Measurements from ENCODE around the gene SNORC.
A peak's percentile ranks its signal among the peaks of the same experiment; 100 is the strongest.

The SNORC gene

DNA sequence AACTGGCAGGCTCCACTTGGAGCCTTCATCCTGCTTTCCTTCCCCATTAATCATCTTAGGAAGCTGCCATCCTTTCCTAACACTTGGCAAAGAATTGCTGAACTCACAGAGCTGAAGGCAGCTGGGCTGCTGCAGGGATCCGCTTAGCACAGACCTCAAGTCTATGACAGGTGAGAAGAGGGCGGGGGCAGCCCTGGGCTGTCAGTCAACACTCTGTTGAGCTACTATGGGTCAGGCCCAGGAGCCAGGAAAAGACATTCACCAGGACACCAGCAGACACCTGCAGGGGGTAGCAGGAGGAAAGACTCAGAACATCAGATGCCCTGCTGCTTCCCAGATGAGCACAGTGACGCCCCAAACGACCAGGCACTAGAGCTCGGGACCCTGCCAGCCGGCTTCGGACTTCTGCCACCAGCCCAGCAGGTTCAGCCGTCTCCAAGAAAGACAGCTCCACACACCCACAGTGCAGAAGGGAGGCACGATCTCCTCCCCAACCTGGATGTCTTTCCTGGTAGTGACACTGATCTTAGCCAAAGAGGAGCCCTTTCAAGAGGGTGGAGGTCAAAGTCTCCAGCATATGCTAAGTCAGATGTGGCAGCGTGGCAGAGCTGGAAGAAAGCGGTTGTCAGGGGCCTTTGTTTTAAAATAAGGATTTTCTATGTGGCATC is 55.2 kb downstream of the SNORC start:
- Histone ChIP-seq H3K4me3 (ENCODE audit: low read depth, low read length) (no peak overlapping the region), H3K27ac (no peak overlapping the region), H3K36me3 (replicated peaks) (no peaks in the 10 kb centered on the region), H3K27me3 (replicated peaks) (peaks cover 52% of the 10 kb centered on the region)
- no peak for DNase-seq
- in situ Hi-C loops (cut with HindIII; ENCODE audit: low pct_ligation_motif_present, low sequenced_read_pairs) = no loop called here
- TF ChIP-seq, protein P1, sequence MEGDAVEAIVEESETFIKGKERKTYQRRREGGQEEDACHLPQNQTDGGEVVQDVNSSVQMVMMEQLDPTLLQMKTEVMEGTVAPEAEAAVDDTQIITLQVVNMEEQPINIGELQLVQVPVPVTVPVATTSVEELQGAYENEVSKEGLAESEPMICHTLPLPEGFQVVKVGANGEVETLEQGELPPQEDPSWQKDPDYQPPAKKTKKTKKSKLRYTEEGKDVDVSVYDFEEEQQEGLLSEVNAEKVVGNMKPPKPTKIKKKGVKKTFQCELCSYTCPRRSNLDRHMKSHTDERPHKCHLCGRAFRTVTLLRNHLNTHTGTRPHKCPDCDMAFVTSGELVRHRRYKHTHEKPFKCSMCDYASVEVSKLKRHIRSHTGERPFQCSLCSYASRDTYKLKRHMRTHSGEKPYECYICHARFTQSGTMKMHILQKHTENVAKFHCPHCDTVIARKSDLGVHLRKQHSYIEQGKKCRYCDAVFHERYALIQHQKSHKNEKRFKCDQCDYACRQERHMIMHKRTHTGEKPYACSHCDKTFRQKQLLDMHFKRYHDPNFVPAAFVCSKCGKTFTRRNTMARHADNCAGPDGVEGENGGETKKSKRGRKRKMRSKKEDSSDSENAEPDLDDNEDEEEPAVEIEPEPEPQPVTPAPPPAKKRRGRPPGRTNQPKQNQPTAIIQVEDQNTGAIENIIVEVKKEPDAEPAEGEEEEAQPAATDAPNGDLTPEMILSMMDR (IDR thresholded peaks at IDR 0.05; ENCODE audit: low read depth, low read length, missing control alignments) = no peak

DNA sequence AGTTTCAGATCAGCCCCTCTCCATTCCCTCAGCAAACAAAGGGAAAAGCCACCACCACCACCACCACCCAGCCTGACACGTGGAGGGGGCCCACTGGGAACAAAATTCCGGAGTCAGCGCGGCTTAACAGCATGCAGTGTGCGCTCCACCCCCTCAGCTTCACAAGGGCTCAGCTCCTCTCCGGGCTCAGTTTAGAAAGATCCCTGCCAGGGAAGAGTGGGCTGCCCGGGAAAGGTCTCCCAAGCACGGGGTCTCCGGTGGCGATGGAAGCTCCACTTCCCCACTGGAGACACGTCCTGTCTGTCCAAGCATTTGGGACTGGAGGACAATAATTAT is 55.7 kb downstream of the SNORC start:
- no peaks in the 10 kb centered on the region for H3K36me3 ChIP-seq (replicated peaks)
- in situ Hi-C loops (cut with HindIII; ENCODE audit: low pct_ligation_motif_present, low sequenced_read_pairs) = no loop called here
- peaks cover 52% of the 10 kb centered on the region for H3K27me3 ChIP-seq (replicated peaks)
- no peak for DNase-seq
- no peak overlapping the region for H3K4me3 ChIP-seq (ENCODE audit: low read depth, low read length)
- H3K27ac ChIP-seq = no peak overlapping the region
- TF ChIP-seq, protein P1 (IDR thresholded peaks at IDR 0.05; ENCODE audit: low read depth, low read length, missing control alignments) = no peak

DNA sequence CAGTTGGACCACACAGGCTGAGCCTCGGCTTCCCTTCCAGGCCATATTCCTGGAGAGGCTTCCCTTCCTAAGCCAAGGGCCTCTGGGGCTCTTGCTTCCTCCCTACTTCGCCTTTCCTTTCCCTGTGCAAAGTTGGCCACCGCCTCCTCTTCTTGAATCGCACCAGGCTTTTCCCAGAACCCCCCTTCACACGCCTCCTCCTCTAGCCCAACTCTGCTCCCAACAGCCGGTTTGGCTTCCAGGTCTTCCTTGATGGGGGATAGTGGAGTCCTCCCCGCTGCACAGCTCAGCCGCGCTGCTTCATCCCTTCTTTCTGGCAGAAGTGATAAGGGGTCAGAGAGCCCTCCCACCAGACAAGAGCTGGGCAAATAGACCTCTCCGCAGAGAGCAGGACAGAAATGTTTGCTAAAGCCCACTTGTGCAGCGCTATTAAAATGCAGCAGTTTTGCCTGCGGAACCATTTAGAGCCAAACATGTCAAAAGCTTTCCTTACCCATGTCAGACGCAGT is 56.4 kb downstream of the SNORC start:
- TF ChIP-seq, protein P1 (IDR thresholded peaks at IDR 0.05; ENCODE audit: low read depth, low read length, missing control alignments) = no peak
- no peak overlapping the region for H3K4me3 ChIP-seq (ENCODE audit: low read depth, low read length)
- in situ Hi-C loops (cut with HindIII; ENCODE audit: low pct_ligation_motif_present, low sequenced_read_pairs) = no loop called here
- DNase-seq = no peak
- no peaks in the 10 kb centered on the region for H3K36me3 ChIP-seq (replicated peaks)
- H3K27ac ChIP-seq = no peak overlapping the region
- H3K27me3 ChIP-seq (replicated peaks) = peaks cover 53% of the 10 kb centered on the region

GRCh38 chr2:232927032-232927792 is 57.1 kb downstream of the SNORC start:
- in situ Hi-C loops (cut with HindIII; ENCODE audit: low pct_ligation_motif_present, low sequenced_read_pairs) = no loop called here

GRCh38 chr2:232927793-232928550 is 57.9 kb downstream of the SNORC start:
- no peak for DNase-seq
- Histone ChIP-seq H3K4me3 (ENCODE audit: low read depth, low read length) (peak overlapping the region; percentile 15), H3K36me3 (replicated peaks) (no peaks in the 10 kb centered on the region), H3K27ac (no peak overlapping the region), H3K27me3 (replicated peaks) (peaks cover 53% of the 10 kb centered on the region)
- in situ Hi-C loops (cut with HindIII; ENCODE audit: low pct_ligation_motif_present, low sequenced_read_pairs) = no loop called here
- TF ChIP-seq, protein P1 (IDR thresholded peaks at IDR 0.05; ENCODE audit: low read depth, low read length, missing control alignments) = no peak

More at GRCh38 chr2:232927032-232927792, 57.1 kb downstream of the SNORC start:
- H3K27ac ChIP-seq = no peak overlapping the region
- DNase-seq = no peak
- no peaks in the 10 kb centered on the region for H3K36me3 ChIP-seq (replicated peaks)
- H3K4me3 ChIP-seq (ENCODE audit: low read depth, low read length) = peak overlapping the region; percentile 12
- TF ChIP-seq, protein P1 (IDR thresholded peaks at IDR 0.05; ENCODE audit: low read depth, low read length, missing control alignments) = no peak
- H3K27me3 ChIP-seq (replicated peaks) = peaks cover 53% of the 10 kb centered on the region

Data from brain microvascular endothelial cell (primary cell).